ENCODE data around the gene TBCD. TPM values are rescaled to one million over a fixed set of nuclear protein-coding genes. Genes with fewer than 3 reads are reported as not detected.
"Not testable (repeated sequence)": the region's sequence is repeated elsewhere in the genome, so short reads cannot be mapped to it uniquely, and the experiment has no call there.

Gene TBCD
- total RNA-seq, 1 experiment from 2014 or later, result 29.6 TPM

DNA sequence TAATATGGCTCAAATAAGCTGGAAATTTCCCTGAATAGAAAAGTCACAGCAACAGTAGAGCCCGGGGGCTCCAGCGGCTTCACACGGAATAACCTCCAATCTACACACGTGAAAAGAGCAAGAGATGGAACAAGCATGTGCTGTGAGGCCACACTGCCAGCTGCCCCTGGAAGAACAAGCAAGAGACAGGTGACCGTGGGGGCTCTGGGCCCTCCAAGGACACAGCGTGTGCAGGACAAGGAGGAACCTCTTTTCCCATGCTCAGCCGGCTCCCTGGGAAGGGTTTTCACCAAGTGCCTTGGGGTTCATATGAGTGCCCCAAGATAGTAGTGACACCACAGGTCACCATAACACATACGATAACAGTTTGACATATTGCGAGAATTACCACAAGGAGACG, 198.1 kb downstream of the TBCD start:
- H2AFZ ChIP-seq (ENCODE audit: low read length), result no peak overlapping the region
- no peaks in the 10 kb centered on the region for H3K27me3 ChIP-seq (ENCODE audit: low read length)
- no peaks in the 10 kb centered on the region for H3K79me2 ChIP-seq (ENCODE audit: low read length)
- TF ChIP-seq EZH2 (IDR thresholded peaks at IDR 0.05; ENCODE audit: low read length, unreplicated experiment), result no peak
- TF ChIP-seq, protein P1, sequence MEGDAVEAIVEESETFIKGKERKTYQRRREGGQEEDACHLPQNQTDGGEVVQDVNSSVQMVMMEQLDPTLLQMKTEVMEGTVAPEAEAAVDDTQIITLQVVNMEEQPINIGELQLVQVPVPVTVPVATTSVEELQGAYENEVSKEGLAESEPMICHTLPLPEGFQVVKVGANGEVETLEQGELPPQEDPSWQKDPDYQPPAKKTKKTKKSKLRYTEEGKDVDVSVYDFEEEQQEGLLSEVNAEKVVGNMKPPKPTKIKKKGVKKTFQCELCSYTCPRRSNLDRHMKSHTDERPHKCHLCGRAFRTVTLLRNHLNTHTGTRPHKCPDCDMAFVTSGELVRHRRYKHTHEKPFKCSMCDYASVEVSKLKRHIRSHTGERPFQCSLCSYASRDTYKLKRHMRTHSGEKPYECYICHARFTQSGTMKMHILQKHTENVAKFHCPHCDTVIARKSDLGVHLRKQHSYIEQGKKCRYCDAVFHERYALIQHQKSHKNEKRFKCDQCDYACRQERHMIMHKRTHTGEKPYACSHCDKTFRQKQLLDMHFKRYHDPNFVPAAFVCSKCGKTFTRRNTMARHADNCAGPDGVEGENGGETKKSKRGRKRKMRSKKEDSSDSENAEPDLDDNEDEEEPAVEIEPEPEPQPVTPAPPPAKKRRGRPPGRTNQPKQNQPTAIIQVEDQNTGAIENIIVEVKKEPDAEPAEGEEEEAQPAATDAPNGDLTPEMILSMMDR (conservative IDR thresholded peaks at IDR 0.05; ENCODE audit: low read depth, low read length), result no peak
- no peak for TF ChIP-seq EZH2phosphoT487 (IDR thresholded peaks at IDR 0.05; ENCODE audit: borderline replicate concordance, low read length)
- CTCF ChIA-PET, result no interaction called here
- intact Hi-C loops (cut with micrococcal nuclease), result no loop called here
- H3K4me3 ChIP-seq (ENCODE audit: low read length), result no peak overlapping the region
- POLR2A ChIA-PET (ENCODE audit: unreplicated experiment), result no interaction called here
- no peaks in the 10 kb centered on the region for H3K9me2 ChIP-seq (replicated peaks; ENCODE audit: low read length)
- no peak overlapping the region for H3K27ac ChIP-seq (ENCODE audit: low read length)
- no peak overlapping the region for H3K4me2 ChIP-seq (ENCODE audit: low read length)
- H3K36me3 ChIP-seq (ENCODE audit: low read depth, low read length), result peaks cover 4% of the 10 kb centered on the region; the same call in 1 of the 2 replicates
- no peaks in the 10 kb centered on the region for H3K4me1 ChIP-seq (ENCODE audit: insufficient read depth, low read length)
- H3K9me3 ChIP-seq (ENCODE audit: low read length), result no peaks in the 10 kb centered on the region; the same call in 1 of the 2 replicates
- no peaks in the 10 kb centered on the region for H4K20me1 ChIP-seq (ENCODE audit: low read length)
- no peaks in the 10 kb centered on the region for H3F3A ChIP-seq (ENCODE audit: low read length, unreplicated experiment)
- TSS peak; percentile 17 for BruUV-seq (replicated peaks)
- ATAC-seq, result no peak
- no peak overlapping the region for H3K9ac ChIP-seq (ENCODE audit: low read length)
- no peak for DNase-seq

DNA sequence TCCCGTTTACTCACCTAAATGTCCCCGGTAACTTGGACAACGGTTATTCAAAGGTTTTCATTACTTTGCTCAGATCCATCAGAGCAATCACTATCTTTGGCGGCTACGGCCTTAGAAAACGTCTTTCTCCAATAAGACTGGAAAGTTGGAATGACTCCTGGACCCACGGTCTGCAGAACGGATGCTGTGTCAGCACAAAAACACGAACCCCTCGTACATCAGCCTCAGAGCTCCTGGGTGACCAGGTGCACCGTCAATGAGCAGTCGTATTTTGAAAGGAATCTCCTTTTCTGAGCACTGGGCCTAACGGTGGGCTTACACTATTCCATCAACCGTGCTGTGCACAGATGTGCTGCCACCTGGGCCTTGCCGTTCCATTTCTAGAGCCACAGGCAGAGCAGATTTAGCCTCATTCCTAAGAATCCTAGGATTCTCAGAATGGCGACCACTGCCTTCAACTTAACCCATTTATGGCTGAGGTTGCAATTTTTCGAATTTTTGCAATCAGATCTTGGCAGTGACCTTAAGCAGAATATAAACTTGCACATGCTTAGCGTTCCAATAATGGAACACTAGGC, 198.7 kb downstream of the TBCD start:
- Histone ChIP-seq H3K27ac (ENCODE audit: low read length) (no peak overlapping the region), H3K4me1 (ENCODE audit: insufficient read depth, low read length) (no peaks in the 10 kb centered on the region), H3K36me3 (ENCODE audit: low read depth, low read length) (no peaks in the 10 kb centered on the region), H3F3A (ENCODE audit: low read length, unreplicated experiment) (no peaks in the 10 kb centered on the region), H3K9ac (ENCODE audit: low read length) (no peak overlapping the region), H3K9me3 (ENCODE audit: low read length) (no peaks in the 10 kb centered on the region), H3K27me3 (ENCODE audit: low read length) (no peaks in the 10 kb centered on the region), H2AFZ (ENCODE audit: low read length) (no peak overlapping the region), H3K79me2 (ENCODE audit: low read length) (no peaks in the 10 kb centered on the region), H3K4me3 (ENCODE audit: low read length) (no peak overlapping the region), H3K9me2 (replicated peaks; ENCODE audit: low read length) (no peaks in the 10 kb centered on the region), H4K20me1 (ENCODE audit: low read length) (no peaks in the 10 kb centered on the region), H3K4me2 (ENCODE audit: low read length) (no peak overlapping the region)
- no peak for ATAC-seq
- CTCF ChIA-PET, result no interaction called here
- BruUV-seq (replicated peaks), result no TSS peak
- TF ChIP-seq, protein P1 (conservative IDR thresholded peaks at IDR 0.05; ENCODE audit: low read depth, low read length), result no peak
- TF ChIP-seq EZH2phosphoT487 (IDR thresholded peaks at IDR 0.05; ENCODE audit: borderline replicate concordance, low read length) (no peak), EZH2 (IDR thresholded peaks at IDR 0.05; ENCODE audit: low read length, unreplicated experiment) (no peak)
- POLR2A ChIA-PET (ENCODE audit: unreplicated experiment), result no interaction called here
- no peak for DNase-seq
- intact Hi-C loops (cut with micrococcal nuclease), result no loop called here

DNA sequence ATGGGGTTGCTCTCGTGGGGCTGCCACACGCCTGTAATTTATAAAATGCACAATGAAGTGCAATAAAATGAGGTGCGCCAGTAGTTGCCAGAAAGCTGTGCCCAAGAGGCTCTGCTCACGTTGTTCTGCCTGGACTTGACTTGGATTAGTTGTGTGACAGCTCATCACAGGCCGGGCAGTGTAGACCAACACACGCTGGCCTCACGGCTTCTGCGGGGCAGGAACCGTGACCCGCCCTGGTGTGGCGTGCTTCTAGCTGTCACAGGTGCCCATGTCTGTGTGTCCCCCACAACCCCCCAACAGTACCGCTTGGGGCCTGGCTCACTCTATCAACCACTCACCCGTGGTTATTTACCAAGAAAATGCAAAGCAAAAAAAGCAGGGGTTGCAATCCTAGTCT, 200.2 kb downstream of the TBCD start:
- Histone ChIP-seq H3K9me3 (ENCODE audit: low read length) (no peaks in the 10 kb centered on the region), H3K4me2 (ENCODE audit: low read length) (no peak overlapping the region), H3K9me2 (replicated peaks; ENCODE audit: low read length) (no peaks in the 10 kb centered on the region), H2AFZ (ENCODE audit: low read length) (no peak overlapping the region), H3K27ac (ENCODE audit: low read length) (no peak overlapping the region), H3K4me3 (ENCODE audit: low read length) (no peak overlapping the region), H3K27me3 (ENCODE audit: low read length) (no peaks in the 10 kb centered on the region), H4K20me1 (ENCODE audit: low read length) (no peaks in the 10 kb centered on the region), H3K36me3 (ENCODE audit: low read depth, low read length) (no peaks in the 10 kb centered on the region), H3K4me1 (ENCODE audit: insufficient read depth, low read length) (no peaks in the 10 kb centered on the region), H3K79me2 (ENCODE audit: low read length) (no peaks in the 10 kb centered on the region), H3K9ac (ENCODE audit: low read length) (no peak overlapping the region), H3F3A (ENCODE audit: low read length, unreplicated experiment) (no peaks in the 10 kb centered on the region)
- ChIA-PET CTCF (no interaction called here), POLR2A (ENCODE audit: unreplicated experiment) (no interaction called here)
- DNase-seq, result no peak
- intact Hi-C loops (cut with micrococcal nuclease), result no loop called here
- TF ChIP-seq, protein P1 (conservative IDR thresholded peaks at IDR 0.05; ENCODE audit: low read depth, low read length), result no peak
- BruUV-seq (replicated peaks), result no TSS peak
- ATAC-seq, result no peak

DNA sequence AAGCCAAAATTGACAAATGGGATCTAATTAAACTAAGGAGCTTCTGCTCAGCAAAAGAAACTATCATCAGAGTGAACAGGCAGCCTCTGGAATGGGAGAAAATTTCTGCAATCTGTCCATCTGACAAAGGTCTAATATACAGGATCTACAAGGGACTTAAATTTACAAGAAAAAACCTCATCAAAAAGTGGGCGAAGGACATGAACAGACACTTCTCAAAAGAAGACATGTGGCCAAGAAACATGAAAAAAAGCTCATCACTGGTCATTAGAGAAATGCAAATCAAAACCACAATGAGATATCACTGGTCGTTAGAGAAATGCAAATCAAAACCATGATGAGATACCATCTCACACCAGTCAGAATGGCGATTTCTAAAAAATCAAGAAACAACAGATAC, 203.2 kb downstream of the TBCD start:
- H3K4me3 ChIP-seq (ENCODE audit: low read length); DNase-seq; H3K27ac ChIP-seq (ENCODE audit: low read length); H3K9me2 ChIP-seq (replicated peaks; ENCODE audit: low read length); BruUV-seq (replicated peaks); H3K9ac ChIP-seq (ENCODE audit: low read length); H3K9me3 ChIP-seq (ENCODE audit: low read length); ATAC-seq; H3F3A ChIP-seq (ENCODE audit: low read length, unreplicated experiment); H3K4me2 ChIP-seq (ENCODE audit: low read length); POLR2A ChIA-PET (ENCODE audit: unreplicated experiment); CTCF ChIA-PET; H2AFZ ChIP-seq (ENCODE audit: low read length); H3K36me3 ChIP-seq (ENCODE audit: low read depth, low read length); H3K27me3 ChIP-seq (ENCODE audit: low read length); H3K79me2 ChIP-seq (ENCODE audit: low read length); H4K20me1 ChIP-seq (ENCODE audit: low read length); intact Hi-C loops (cut with micrococcal nuclease); H3K4me1 ChIP-seq (ENCODE audit: insufficient read depth, low read length): not testable (repeated sequence)
